Mucosa of stomach (tissue), 1 donor: ENCODE measurements around the gene GRK7.

ENCODE experiments used
- H3K27me3 ChIP-seq: one replicate; pipeline ENCODE4 v1.7.0; 2013; ENCODE audit warnings: mild to moderate bottlenecking, low read length; ENCODE audit not compliant: control insufficient read depth, insufficient read depth
- H3K36me3 ChIP-seq: one replicate; pipeline ENCODE4 v1.7.0; 2013; ENCODE audit warnings: low read length; ENCODE audit not compliant: control insufficient read depth, insufficient read depth
- H3K4me1 ChIP-seq: one replicate; pipeline ENCODE4 v1.7.0; 2013; ENCODE audit warnings: mild to moderate bottlenecking, low read length; ENCODE audit not compliant: control insufficient read depth, insufficient read depth
- H3K4me3 ChIP-seq: one replicate; pipeline ENCODE4 v1.7.0; 2013; ENCODE audit warnings: low read length
- H3K9ac ChIP-seq: one replicate; pipeline ENCODE4 v1.7.0; 2013; ENCODE audit warnings: mild to moderate bottlenecking, low read length, moderate library complexity
- H3K9me3 ChIP-seq: one replicate; pipeline ENCODE4 v1.7.0; 2013; ENCODE audit warnings: mild to moderate bottlenecking, low read length, moderate library complexity; ENCODE audit not compliant: control insufficient read depth
- donor health status: Pancreatic carcinoma.

GRK7 gene, protein sequence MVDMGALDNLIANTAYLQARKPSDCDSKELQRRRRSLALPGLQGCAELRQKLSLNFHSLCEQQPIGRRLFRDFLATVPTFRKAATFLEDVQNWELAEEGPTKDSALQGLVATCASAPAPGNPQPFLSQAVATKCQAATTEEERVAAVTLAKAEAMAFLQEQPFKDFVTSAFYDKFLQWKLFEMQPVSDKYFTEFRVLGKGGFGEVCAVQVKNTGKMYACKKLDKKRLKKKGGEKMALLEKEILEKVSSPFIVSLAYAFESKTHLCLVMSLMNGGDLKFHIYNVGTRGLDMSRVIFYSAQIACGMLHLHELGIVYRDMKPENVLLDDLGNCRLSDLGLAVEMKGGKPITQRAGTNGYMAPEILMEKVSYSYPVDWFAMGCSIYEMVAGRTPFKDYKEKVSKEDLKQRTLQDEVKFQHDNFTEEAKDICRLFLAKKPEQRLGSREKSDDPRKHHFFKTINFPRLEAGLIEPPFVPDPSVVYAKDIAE (N-terminal part only)

GRCh38 chr3:141763088-141763750 is at the start of gene GRK7:
Gene GRK7, plus strand, starts transcription at chr3:141763408. Its CDS starts 14,877 bp downstream, at chr3:141778285.
- Histone ChIP-seq H3K9ac (no peak within 1 kb of the TSS), H3K4me1 (no peaks in the 10 kb centered on the region), H3K4me3 (no peak within 1 kb of the TSS), H3K27me3 (no peaks in the 10 kb centered on the region), H3K9me3 (no peaks in the 10 kb centered on the region), H3K36me3 (no peaks in the 10 kb centered on the region)

DNA sequence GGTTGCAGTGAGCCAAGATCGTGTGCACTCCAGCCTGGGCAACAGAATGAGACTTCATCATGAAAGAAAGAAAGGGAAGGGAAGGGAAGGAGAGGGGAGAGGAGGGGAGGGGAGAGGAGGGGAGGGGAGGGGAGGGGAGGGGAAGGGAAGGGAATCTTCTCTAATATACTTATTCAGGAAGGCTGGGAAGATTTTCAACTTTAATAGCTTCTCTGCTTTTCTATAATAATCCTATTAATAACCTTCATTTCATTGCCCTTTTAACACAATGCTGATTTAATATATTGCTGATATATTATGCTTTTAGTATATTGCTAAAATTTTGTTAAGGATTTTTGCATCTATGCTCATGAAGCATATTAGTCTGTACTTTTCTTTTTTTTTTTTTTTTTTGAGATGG is 48.5 kb upstream of the GRK7 start:
- Histone ChIP-seq H3K36me3 (no peaks in the 10 kb centered on the region), H3K9me3 (no peaks in the 10 kb centered on the region), H3K9ac (no peak overlapping the region), H3K27me3 (no peaks in the 10 kb centered on the region), H3K4me3 (no peak overlapping the region), H3K4me1 (no peaks in the 10 kb centered on the region)

DNA sequence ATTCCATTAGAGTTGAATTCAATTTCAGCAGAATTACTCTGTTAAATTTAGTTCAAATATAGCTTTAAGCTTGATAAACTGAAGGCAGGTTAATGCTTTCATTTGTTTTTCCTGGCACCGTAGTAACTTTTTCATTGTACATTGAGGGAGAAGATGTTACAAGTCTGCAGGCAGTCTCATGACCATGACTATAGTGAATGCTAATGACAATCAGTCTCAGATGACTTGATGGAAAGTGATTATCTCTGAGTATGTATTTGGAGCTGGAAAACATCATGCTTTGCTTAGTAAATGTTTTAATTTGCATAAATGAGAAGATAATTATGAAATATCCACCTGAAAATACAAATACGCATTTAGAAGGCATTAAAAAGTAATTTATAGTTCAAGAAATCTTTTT is 41.1 kb upstream of the GRK7 start:
- Histone ChIP-seq H3K27me3 (no peaks in the 10 kb centered on the region), H3K36me3 (no peaks in the 10 kb centered on the region), H3K9me3 (no peaks in the 10 kb centered on the region), H3K4me1 (no peaks in the 10 kb centered on the region), H3K9ac (no peak overlapping the region), H3K4me3 (no peak overlapping the region)

DNA sequence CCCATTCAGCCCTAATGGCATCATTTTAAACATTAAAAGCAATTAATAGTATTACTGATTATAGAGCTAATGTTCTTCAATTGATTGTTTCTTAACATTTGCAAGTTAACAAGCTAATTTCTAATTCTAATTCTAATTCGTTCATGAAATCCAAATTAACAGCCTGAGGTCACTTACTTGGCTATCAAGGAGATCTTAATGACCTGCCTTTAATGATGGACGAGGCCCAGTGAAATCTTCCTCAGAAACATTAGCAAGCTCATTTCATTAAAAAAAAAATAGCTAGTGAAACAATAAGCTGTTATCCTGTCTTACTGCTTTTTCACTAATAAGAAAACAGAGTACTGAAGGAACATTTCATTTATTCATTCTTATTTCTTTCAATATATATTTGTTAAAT is 40.6 kb upstream of the GRK7 start:
- Histone ChIP-seq H3K27me3 (no peaks in the 10 kb centered on the region), H3K9me3 (no peaks in the 10 kb centered on the region), H3K4me3 (no peak overlapping the region), H3K36me3 (no peaks in the 10 kb centered on the region), H3K4me1 (no peaks in the 10 kb centered on the region), H3K9ac (no peak overlapping the region)

GRCh38 chr3:141723255-141723654 is 40.0 kb upstream of the GRK7 start:
- Histone ChIP-seq H3K27me3 (no peaks in the 10 kb centered on the region), H3K9ac (no peak overlapping the region), H3K4me3 (no peak overlapping the region), H3K4me1 (no peaks in the 10 kb centered on the region), H3K9me3 (no peaks in the 10 kb centered on the region), H3K36me3 (no peaks in the 10 kb centered on the region)

DNA sequence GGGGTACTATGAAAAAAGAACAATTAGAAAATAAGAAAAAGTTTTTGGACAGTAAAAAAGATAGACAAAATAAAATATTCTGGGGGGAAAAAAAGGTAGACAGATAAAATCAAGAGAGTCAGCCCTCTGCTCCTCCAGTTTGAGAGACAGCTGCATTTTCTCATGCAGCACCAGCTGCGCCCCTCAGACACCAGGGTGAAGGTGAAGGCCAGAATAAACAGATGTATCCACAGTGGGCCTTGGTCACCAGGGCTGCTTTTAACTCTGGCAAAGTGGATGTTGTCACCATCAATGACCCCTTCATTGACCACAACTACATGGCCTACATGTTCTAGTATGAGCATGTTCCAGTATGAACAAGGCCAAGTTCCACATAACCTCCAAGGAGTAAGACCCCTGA is 39.0 kb upstream of the GRK7 start:
- Histone ChIP-seq H3K9ac (no peak overlapping the region), H3K9me3 (no peaks in the 10 kb centered on the region), H3K27me3 (no peaks in the 10 kb centered on the region), H3K36me3 (no peaks in the 10 kb centered on the region), H3K4me3 (no peak overlapping the region), H3K4me1 (no peaks in the 10 kb centered on the region)

GRCh38 chr3:141725036-141725435 is 38.2 kb upstream of the GRK7 start:
- Histone ChIP-seq H3K27me3 (no peaks in the 10 kb centered on the region), H3K9ac (no peak overlapping the region), H3K4me3 (no peak overlapping the region), H3K9me3 (no peaks in the 10 kb centered on the region), H3K4me1 (no peaks in the 10 kb centered on the region), H3K36me3 (no peaks in the 10 kb centered on the region)

- Histone ChIP-seq H3K4me3 (no peak overlapping the region), H3K9ac (no peak overlapping the region), H3K9me3 (no peaks in the 10 kb centered on the region), H3K36me3 (no peaks in the 10 kb centered on the region), H3K4me1 (no peaks in the 10 kb centered on the region), H3K27me3 (no peaks in the 10 kb centered on the region)
Measured at GRCh38 chr3:141726483-141726882, 36.7 kb upstream of the GRK7 start.

DNA sequence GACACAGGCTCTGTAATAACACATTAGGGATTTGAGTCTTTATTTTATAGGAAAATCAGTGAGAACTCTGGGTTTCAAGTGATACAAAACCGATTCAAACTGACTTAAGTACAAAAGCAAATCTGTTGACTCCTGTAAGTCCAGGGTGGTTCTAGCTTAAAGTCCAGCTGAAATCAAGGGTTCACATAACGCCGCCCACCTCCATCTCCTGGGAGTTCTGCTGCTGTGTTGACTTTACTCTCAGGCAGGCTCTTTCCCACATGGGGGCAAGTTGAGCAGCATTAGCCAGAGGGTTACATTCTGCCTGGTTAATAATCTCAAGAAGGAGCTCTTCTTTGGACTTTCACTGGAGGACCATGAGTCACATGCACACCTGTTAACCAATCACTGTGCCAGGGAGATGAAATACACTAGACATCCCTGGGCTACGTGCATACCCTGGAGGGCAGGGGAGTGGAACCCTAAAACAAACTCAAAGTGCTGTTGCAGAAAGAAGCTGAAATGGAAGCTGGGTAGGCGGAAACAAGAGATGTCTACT is 34.8 kb upstream of the GRK7 start:
- Histone ChIP-seq H3K9ac (no peak overlapping the region), H3K27me3 (no peaks in the 10 kb centered on the region), H3K9me3 (no peaks in the 10 kb centered on the region), H3K4me3 (no peak overlapping the region), H3K36me3 (no peaks in the 10 kb centered on the region), H3K4me1 (no peaks in the 10 kb centered on the region)

DNA sequence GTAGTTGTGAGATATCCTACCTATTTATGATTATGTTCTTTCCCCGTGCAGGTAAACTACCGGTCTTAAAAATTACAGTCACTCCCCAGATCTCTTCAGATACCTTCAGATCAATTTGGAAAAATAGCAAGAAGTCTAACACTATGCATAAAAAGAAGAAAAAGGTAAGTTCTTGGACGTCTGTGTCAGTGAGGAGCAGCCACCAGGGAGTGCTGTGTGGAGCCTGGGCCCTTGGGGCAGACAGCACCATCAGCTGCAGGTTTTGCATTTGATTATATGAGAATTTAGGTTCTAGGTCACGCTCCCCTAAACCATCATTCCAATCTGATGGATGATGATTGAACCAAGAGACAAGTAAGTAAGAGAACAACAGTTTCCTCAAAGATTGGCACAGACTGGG is 34.0 kb upstream of the GRK7 start:
- Histone ChIP-seq H3K9me3 (no peaks in the 10 kb centered on the region), H3K4me1 (no peaks in the 10 kb centered on the region), H3K27me3 (no peaks in the 10 kb centered on the region), H3K36me3 (no peaks in the 10 kb centered on the region), H3K4me3 (no peak overlapping the region), H3K9ac (no peak overlapping the region)

- no peaks in the 10 kb centered on the region for H3K4me1 ChIP-seq
- H3K36me3 ChIP-seq = no peaks in the 10 kb centered on the region
Measured at GRCh38 chr3:141735176-141735575, 28.0 kb upstream of the GRK7 start.

GRCh38 chr3:141735770-141736465 is 27.3 kb upstream of the GRK7 start:
- no peak overlapping the region for H3K9ac ChIP-seq
- no peaks in the 10 kb centered on the region for H3K36me3 ChIP-seq
- no peaks in the 10 kb centered on the region for H3K27me3 ChIP-seq
- no peaks in the 10 kb centered on the region for H3K9me3 ChIP-seq
- H3K4me3 ChIP-seq = no peak overlapping the region
- H3K4me1 ChIP-seq = peaks cover 3% of the 10 kb centered on the region

More at GRCh38 chr3:141735176-141735575, 28.0 kb upstream of the GRK7 start:
- Histone ChIP-seq H3K27me3 (no peaks in the 10 kb centered on the region), H3K9ac (no peak overlapping the region), H3K4me3 (no peak overlapping the region), H3K9me3 (no peaks in the 10 kb centered on the region)
